ENCODE results near the gene CUBN. TPM values are rescaled to one million over a fixed set of nuclear protein-coding genes. Genes with fewer than 3 reads are reported as not detected.
"Not testable (repeated sequence)": the region's sequence is repeated elsewhere in the genome, so short reads cannot be mapped to it uniquely, and the experiment has no call there.

The CUBN gene
- total RNA-seq, 8 experiments from 2014 or later: 0.58 to 23.2 (median 1.4) TPM

DNA sequence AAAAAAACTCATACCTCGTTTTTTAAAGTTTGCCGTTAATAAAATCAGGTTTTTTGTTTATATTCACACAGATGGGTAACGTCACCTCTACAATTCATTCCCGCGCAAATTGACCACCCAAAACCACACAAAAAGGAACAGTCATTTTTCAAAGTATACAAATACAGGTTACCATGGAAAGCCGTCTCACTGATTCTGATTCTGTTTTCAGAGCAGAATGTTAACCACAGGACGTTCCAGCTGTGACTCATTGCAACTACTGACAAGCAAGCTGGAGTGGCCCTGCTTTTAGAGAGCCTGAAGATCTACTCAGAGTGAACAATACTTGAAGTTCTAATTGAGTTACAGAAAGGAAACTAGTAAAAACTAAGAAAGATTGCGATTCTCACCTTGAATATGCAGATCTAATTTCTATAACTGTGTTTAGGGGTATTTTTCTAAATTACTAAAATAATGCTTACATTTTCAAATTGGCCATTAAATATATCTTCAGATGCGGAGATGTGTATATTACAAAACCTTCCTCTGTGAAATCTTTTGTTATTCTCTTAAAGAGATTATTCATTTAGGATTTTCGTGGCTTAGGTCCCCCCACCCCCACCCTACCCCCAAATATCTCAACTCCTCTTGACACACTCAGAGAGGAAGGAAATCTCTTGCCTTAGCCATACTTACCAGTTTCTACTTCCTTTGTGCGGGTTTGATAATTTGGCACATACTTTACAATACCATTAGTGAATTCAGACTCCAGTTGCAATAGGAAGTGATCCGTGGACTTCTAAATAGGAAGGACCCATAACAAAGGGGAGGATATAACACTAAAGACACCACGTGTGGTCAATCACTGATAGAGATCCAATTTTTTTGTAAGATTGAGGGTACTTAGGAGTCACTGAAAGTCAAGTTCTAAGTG lies 106.0 kb downstream of the CUBN start:
- in situ Hi-C loops (cut with MboI; ENCODE audit: low pct_unique_long_range_greater_than_20kb in 2 of 9, low sequenced_read_pairs in 9 of 9, unreplicated experiment in 9 of 9): loop anchor here in 1 of 9 experiments (10.0 kb wide), 1 partner anchor 181 kb away; the partner anchor contains the start of gene TRDMT1
- Histone ChIP-seq H3K27ac (peak overlapping the region in 1 of 2 donors; percentile 10), H3K4me1 (replicated peaks in 1 of 2) (peaks cover 43 to 63% of the 10 kb centered on the region in 2 donors), H3K4me3 (peak overlapping the region in 1 of 5 donors; percentile 10)
- 0 to 46% (median 21%) methylated on average over 1 to 12 of the region's 13 CpGs for WGBS, 10 experiments
- peak in 7 of 8 experiments; percentile 56 to 85 (median 71) for ATAC-seq (replicated peaks in 6 of 8)

DNA sequence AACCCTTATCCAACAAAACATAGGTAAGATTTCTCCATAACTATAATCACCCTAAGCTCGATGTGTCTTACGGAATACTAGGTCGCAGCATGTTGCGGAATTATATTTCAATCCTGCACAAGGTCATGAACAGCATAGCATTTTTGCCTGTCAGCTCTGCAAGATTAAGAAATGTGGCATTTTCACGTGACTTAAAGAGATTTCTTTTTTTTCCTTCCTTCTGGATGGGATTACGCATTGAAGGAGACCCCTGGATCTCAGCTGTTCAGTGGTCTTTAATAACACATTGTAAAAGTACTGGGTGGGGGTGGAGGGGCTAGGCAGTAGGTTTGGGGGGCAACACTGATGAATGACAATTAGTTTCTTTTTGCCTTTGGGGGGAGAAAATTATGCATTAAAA lies 106.7 kb downstream of the CUBN start:
- H3K4me3 ChIP-seq: peak overlapping the region in 1 of 5 donors; percentile 10
- H3K4me1 ChIP-seq (replicated peaks in 1 of 2): peaks cover 43 to 63% of the 10 kb centered on the region in 2 donors
- 0 to 85% (median 59%) methylated on average over 1 to 6 of the region's 6 CpGs; no CpG with 5 or more reads in 1 of the 10 experiments for WGBS, 10 experiments
- peak overlapping the region; percentile 70 to 71 for H3K27ac ChIP-seq
- peak in 5 of 8 experiments; percentile 2 to 57 (median 48) for ATAC-seq (replicated peaks in 6 of 8)
- in situ Hi-C loops (cut with MboI; ENCODE audit: low pct_unique_long_range_greater_than_20kb in 2 of 9, low sequenced_read_pairs in 9 of 9, unreplicated experiment in 9 of 9): loop anchor here in 1 of 9 experiments (10.0 kb wide), 1 partner anchor 182 kb away; the partner anchor contains the start of gene TRDMT1

DNA sequence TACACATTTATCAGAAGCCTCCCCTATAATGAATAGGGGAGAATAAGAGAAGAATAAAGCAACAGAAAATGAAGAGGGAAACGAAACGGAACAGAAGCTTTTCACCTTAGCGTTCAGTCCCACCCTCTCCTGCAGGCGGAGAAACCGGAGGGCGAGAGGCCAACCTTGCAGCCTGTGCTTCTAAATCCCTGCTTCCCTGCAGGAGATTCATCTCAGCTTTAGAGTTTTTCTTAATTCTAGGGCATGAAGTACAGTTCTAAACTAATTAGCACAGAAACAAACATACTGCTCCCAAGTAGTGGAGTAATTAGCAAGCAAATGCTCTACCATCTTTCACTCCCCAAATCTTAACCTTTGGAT lies 107.2 kb downstream of the CUBN start:
- in situ Hi-C loops (cut with MboI; ENCODE audit: low pct_unique_long_range_greater_than_20kb in 2 of 9, low sequenced_read_pairs in 9 of 9, unreplicated experiment in 9 of 9): loop anchor here in 1 of 9 experiments (10.0 kb wide), 1 partner anchor 182 kb away; the partner anchor contains the start of gene TRDMT1
- Histone ChIP-seq H3K4me1 (replicated peaks in 1 of 2) (peaks cover 43 to 61% of the 10 kb centered on the region in 2 donors), H3K4me3 (peak overlapping the region in 1 of 5 donors; percentile 1), H3K27ac (peak overlapping the region; percentile 70 to 71)
- 0 to 92% (median 46%) methylated on average over 2 to 6 of the region's 6 CpGs; no CpG with 5 or more reads in 2 of the 10 experiments for WGBS, 10 experiments
- peak in 4 of 8 experiments; percentile 20 to 38 (median 30) for ATAC-seq (replicated peaks in 6 of 8)

DNA sequence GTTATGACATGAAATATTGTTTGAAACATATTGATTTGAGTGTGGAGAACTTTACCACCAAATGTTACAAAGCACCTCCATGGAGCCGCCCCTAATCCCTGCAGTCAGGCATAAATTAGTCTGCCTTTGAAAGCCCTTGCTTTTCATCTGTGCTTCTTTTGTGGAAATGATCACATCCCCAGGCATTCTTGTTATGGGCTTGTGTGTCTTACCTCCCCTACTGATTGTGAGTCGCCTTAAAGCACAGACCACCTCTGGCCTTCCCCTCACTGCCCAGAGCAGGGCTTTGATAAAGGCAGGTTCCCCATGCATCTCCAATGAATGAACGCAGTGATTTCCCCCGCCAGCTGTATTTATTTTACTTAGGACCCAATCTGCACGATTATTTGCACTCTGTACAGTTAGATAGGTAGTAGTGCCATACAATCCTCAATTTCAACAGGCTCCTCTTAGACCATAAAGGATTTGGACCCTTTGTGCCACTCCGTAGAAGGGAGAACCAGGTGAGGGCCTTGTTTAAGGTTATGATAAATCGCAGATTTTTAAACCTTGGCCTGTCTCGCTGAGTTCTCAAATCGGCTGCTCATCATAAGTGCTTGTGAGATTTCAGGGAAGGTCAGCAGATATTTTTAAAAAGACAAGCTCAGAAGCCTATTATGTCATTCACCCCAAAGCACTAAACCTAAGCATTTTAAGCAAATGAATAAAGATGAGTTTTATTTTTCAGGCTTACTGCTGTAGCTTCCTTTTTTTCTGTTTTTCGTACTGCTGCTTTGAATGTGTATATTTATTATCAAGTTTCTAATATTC lies 107.8 kb downstream of the CUBN start:
- peak overlapping the region in 1 of 5 donors; percentile 1 for H3K4me3 ChIP-seq
- ATAC-seq (replicated peaks in 6 of 8): peak in 5 of 8 experiments; percentile 5 to 27 (median 14)

DNA sequence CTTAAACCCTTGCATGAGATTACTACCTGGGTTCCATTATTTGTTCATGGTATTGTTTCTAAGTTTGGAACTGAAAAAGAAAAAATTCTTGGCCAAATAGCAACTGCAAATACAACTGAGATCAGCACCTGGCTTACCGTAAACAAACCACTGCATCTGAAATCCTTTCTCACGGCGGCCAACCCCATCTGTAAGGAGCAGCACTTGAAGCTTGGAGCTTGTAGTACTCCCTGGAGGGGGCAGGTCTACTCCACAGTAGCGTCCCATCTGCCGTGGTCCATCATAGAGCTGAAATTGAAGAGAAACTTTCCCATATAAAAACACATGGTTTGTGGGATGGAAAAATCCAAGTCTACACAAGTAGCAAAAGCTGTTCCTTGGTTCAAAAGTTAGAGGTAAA lies 109.9 kb downstream of the CUBN start:
- peaks cover 30 to 36% of the 10 kb centered on the region in 2 donors for H3K4me1 ChIP-seq (replicated peaks in 1 of 2)
- H3K4me3 ChIP-seq: no peak overlapping the region
- H3K27ac ChIP-seq: no peak overlapping the region
- 86 to 100% (median 100%) methylated on average over 2 to 5 of the region's 5 CpGs; no CpG with 5 or more reads in 2 of the 10 experiments for WGBS, 10 experiments
- no peak for ATAC-seq (replicated peaks in 6 of 8)
- in situ Hi-C loops (cut with MboI; ENCODE audit: low pct_unique_long_range_greater_than_20kb in 2 of 9, low sequenced_read_pairs in 9 of 9, unreplicated experiment in 9 of 9): loop anchor here in 1 of 9 experiments (10.0 kb wide), 1 partner anchor 185 kb away; the partner anchor contains the start of gene TRDMT1

More for the DNA sequence above, 107.8 kb downstream of the CUBN start:
- Histone ChIP-seq H3K4me1 (replicated peaks in 1 of 2) (peaks cover 43 to 56% of the 10 kb centered on the region in 2 donors), H3K27ac (peak overlapping the region; percentile 70 to 71)
- in situ Hi-C loops (cut with MboI; ENCODE audit: low pct_unique_long_range_greater_than_20kb in 2 of 9, low sequenced_read_pairs in 9 of 9, unreplicated experiment in 9 of 9): loop anchor here in 1 of 9 experiments (10.0 kb wide), 1 partner anchor 183 kb away; the partner anchor contains the start of gene TRDMT1
- WGBS, 10 experiments: 31 to 89% (median 47%) methylated on average over 1 to 10 of the region's 10 CpGs; no CpG with 5 or more reads in 1 of the 10 experiments

DNA sequence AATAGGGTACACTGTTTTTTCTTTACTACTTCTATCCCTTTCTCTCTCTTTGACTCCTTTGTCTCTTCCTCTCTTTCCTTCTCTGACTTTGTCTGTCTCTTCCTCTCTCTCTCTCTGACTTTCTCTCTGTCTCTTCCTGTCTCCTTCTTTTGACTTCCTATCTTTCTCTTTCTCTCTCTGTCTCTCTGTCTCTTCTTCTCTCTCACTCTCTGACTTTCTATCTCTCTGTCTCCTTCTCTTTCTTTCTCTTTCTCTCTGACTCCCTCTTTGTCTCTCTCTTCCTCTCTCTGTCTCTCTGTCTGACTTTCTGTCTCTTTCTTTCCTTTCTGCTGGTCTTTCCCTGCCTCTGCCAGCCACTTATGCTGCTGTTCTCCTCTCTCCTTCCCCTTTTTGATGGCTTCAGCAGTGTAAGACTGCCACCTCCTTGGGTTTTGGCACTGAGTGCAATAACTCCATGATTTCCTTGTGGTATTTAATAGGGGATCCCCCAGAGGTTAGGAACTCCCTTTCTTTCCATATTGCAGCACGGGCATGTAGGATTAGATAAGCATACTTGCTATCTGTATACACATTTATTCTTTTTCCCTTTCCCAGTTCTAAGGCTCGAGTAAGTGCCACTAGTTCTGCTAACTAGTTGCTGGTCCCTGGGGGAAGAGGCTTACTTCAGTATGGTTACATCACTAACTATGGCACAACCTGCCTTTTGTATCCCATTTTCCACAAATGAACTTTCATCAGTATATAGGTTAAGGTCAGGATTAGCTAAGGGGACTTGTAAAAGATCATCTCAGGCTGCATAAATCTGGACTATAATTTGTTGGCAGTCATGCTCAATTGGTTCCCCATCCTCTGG lies 116.3 kb downstream of the CUBN start:
- WGBS, 10 experiments: 0 to 53% (median 40%) methylated on average over 1 to 2 of the region's 2 CpGs; no CpG with 5 or more reads in 5 of the 10 experiments
- peaks cover 6 to 16% of the 10 kb centered on the region in 2 donors for H3K4me1 ChIP-seq (replicated peaks in 1 of 2)
- H3K27ac ChIP-seq; ATAC-seq (replicated peaks in 6 of 8); in situ Hi-C loops (cut with MboI; ENCODE audit: low pct_unique_long_range_greater_than_20kb in 2 of 9, low sequenced_read_pairs in 9 of 9, unreplicated experiment in 9 of 9); H3K4me3 ChIP-seq: not testable (repeated sequence)

DNA sequence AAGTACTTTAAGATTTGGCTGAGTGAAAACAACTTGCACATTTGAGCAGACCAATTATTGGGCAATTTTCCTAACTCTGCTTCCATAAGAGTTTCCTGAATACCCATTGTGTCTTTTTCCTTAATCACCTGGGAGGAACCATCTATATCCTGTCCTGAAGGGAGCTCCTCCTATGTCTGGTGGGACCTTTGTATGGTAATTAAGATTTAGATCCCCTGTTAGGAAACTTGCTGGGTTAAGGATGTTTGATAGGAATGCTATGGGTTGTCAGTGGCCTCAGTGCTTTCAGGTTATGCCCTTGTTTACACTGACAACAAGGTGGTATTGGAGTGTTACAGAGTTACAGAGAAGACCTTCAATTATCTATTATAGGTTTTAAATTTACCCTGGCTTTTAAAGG lies 116.9 kb downstream of the CUBN start:
- ATAC-seq (replicated peaks in 6 of 8); in situ Hi-C loops (cut with MboI; ENCODE audit: low pct_unique_long_range_greater_than_20kb in 2 of 9, low sequenced_read_pairs in 9 of 9, unreplicated experiment in 9 of 9); H3K27ac ChIP-seq; H3K4me3 ChIP-seq: not testable (repeated sequence)
- H3K4me1 ChIP-seq (replicated peaks in 1 of 2): peaks cover 12 to 22% of the 10 kb centered on the region in 2 donors

DNA sequence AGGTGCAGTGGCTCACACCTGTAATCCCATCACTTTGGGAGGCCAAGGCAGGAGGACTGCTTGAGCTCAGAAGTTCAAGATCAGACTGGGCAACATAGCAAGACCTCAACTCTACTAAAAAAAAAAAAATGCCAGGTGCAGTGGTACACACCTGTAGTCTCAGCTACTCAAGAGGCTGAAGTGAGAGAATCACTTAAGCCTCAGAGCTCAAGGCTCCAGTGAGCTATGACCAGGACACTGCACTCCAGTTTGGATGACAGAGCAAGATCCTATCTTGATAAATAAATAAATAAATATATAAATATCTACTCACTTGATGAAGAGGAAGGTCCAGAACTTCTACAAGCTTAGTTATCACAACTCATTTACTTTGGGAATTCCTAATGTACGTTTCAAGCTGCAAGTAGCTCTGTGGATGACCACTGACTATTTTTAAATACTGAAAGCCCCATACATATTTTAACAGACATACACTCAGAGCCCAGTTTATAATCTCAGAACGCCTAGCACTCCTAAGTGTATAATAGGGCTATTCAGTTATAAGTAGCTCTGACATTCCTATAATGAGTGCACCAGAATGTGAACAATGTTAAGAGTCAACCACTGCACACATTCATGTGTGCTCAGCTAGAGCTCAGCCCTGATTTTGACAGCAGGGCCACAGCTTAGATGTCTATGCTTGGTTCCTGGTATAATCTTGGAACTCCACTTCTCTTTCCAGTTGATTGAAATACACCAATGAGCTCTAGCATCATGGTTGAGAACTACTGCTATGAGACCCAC lies 119.1 kb downstream of the CUBN start:
- H3K4me3 ChIP-seq: no peak overlapping the region
- 57 to 100% (median 80%) methylated on average over 1 to 2 of the region's 2 CpGs; no CpG with 5 or more reads in 3 of the 10 experiments for WGBS, 10 experiments
- in situ Hi-C loops (cut with MboI; ENCODE audit: low pct_unique_long_range_greater_than_20kb in 2 of 9, low sequenced_read_pairs in 9 of 9, unreplicated experiment in 9 of 9): no loop called here
- peaks cover 28 to 34% of the 10 kb centered on the region in 2 donors for H3K4me1 ChIP-seq (replicated peaks in 1 of 2)
- H3K27ac ChIP-seq: no peak overlapping the region
- no peak for ATAC-seq (replicated peaks in 6 of 8)

DNA sequence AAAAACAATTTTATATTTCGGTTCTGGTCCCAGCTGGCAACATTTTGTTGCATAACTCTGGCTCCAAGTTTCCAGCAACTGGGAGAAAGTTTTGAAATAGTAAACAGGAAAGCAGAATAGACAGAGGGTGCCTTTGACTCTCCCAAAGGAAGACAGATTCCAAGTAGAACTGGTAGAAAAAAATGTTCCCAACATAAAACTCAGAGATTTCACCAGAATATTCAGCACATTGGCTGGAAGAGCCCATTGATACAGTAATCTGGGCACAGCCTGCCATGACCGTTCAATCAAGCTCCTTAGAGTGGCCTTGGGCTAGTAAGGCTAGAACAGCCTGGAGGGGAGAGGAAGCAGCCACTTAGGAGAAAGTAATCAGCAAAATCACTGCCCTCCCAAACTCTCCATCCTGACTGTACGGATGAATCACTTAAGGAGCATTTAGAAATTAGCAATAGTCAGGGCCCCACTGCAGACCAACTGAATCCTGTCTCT lies 120.4 kb downstream of the CUBN start:
- in situ Hi-C loops (cut with MboI; ENCODE audit: low pct_unique_long_range_greater_than_20kb in 2 of 9, low sequenced_read_pairs in 9 of 9, unreplicated experiment in 9 of 9): no loop called here
- 10 to 100% (median 77%) methylated on average over 1 to 3 of the region's 3 CpGs; no CpG with 5 or more reads in 4 of the 10 experiments for WGBS, 10 experiments
- ATAC-seq (replicated peaks in 6 of 8): peak in 2 of 8 experiments; percentile 92 to 94
- peaks cover 28 to 34% of the 10 kb centered on the region in 2 donors for H3K4me1 ChIP-seq (replicated peaks in 1 of 2)
- no peak overlapping the region for H3K27ac ChIP-seq
- no peak overlapping the region for H3K4me3 ChIP-seq

DNA sequence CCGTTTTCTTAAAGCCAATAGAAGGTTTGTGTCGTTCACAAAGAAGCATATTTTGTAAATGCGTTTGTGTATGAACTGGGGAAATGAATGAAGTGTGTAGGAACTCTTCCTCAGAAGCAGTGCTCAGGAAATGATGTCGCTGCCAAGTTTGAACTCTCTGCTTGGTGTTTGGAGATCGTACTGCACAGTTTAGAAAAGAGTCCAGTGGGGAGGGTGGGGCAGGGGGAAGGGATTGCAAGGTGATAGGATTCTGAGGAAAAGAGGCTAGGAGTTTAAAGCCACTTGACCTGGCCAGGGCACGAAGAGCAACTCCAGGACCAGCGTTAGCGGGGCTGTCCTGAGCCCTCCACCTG lies 122.2 kb downstream of the CUBN start:
- peak in 5 of 8 experiments; percentile 1 to 9 (median 4) for ATAC-seq (replicated peaks in 6 of 8)
- in situ Hi-C loops (cut with MboI; ENCODE audit: low pct_unique_long_range_greater_than_20kb in 2 of 9, low sequenced_read_pairs in 9 of 9, unreplicated experiment in 9 of 9): no loop called here
- 7 to 71% (median 54%) methylated on average over 3 to 7 of the region's 8 CpGs; no CpG with 5 or more reads in 5 of the 10 experiments for WGBS, 10 experiments

More for the DNA sequence above, 122.2 kb downstream of the CUBN start:
- H3K4me3 ChIP-seq: no peak overlapping the region
- H3K27ac ChIP-seq: peak overlapping the region; percentile 88 to 89
- peaks cover 46 to 47% of the 10 kb centered on the region in 2 donors for H3K4me1 ChIP-seq (replicated peaks in 1 of 2)
